OCI-LY7 (cell line): ENCODE measurements around the gene IFT25. TPM values are rescaled to one million over a fixed set of nuclear protein-coding genes. Genes with fewer than 3 reads are reported as not detected.

ENCODE experiments used
- BruUV-seq: library from RNA; stranded (reverse); fragments of 400-500 nt; replicated peaks from 2 replicates; lab custom pipeline; 2021; lab: Mats Ljungman, UMichigan
- CTCF ChIA-PET: fragments of 300-600 bp; sonication (Branson Sonifier 250); formaldehyde crosslinking; loops from one replicate; lab custom pipeline; 2022; ENCODE audit warnings: antibody characterized with exemption; ENCODE audit not compliant: unreplicated experiment; lab: Charles Lee
- POLR2A ChIA-PET: fragments of 300-600 bp; sonication (Branson Sonifier 250); formaldehyde crosslinking; loops from one replicate; lab custom pipeline; 2022; ENCODE audit warnings: antibody characterized with exemption; lab: Charles Lee
- DNase-seq: peaks from one replicate; pipeline ENCODE4 v3.0.0-alpha.2; 2015; ENCODE audit warnings: low spot score
- H2AFZ ChIP-seq: fragments of 200-600 bp; sonication (generic), shearing (Covaris generic); 2 replicates; pipeline ENCODE4 v1.6.1; 2014; ENCODE audit warnings: mild to moderate bottlenecking, antibody characterized with exemption, low read length, moderate library complexity
- H3K27ac ChIP-seq: fragments of 200-600 bp; sonication (generic); 2 replicates; pipeline ENCODE4 v1.5.1; 2014; ENCODE audit warnings: mixed run types, low read depth, mild to moderate bottlenecking, moderate library complexity, low read length, inconsistent platforms; ENCODE audit not compliant: poor library complexity, severe bottlenecking
- H3K36me3 ChIP-seq: fragments of 200-600 bp; sonication (generic); 2 replicates; pipeline ENCODE4 v1.6.1; 2014; ENCODE audit warnings: mild to moderate bottlenecking, antibody characterized with exemption, low read length, moderate library complexity, mixed read lengths; ENCODE audit not compliant: insufficient read depth
- H3K4me1 ChIP-seq: fragments of 200-600 bp; sonication (generic); 2 replicates; pipeline ENCODE4 v1.5.1; 2014; ENCODE audit warnings: mild to moderate bottlenecking, low read length; ENCODE audit not compliant: insufficient read depth, poor library complexity, severe bottlenecking
- H3K4me2 ChIP-seq: fragments of 200-600 bp; sonication (generic); 2 replicates; pipeline ENCODE4 v1.6.1; 2014; ENCODE audit warnings: mild to moderate bottlenecking, low read length
- H3K4me3 ChIP-seq: fragments of 200-600 bp; sonication (generic); 2 replicates; pipeline ENCODE4 v1.5.1; 2014; ENCODE audit warnings: mild to moderate bottlenecking, low read depth, low read length; ENCODE audit not compliant: poor library complexity, severe bottlenecking
- H3K79me2 ChIP-seq: fragments of 200-600 bp; sonication (generic); 2 replicates; pipeline ENCODE4 v1.6.1; 2016; ENCODE audit warnings: low read depth, mild to moderate bottlenecking, low read length, moderate library complexity, mixed read lengths; ENCODE audit not compliant: insufficient read depth
- H3K9me2 ChIP-seq: fragments of 200-600 bp; sonication (generic); 2 replicates; pipeline ENCODE4 v1.6.1; 2016; ENCODE audit warnings: mild to moderate bottlenecking, low read length, mixed read lengths; ENCODE audit not compliant: insufficient read depth
- H3K9me3 ChIP-seq: fragments of 200-600 bp; sonication (generic); 2 replicates; pipeline ENCODE4 v1.6.1; 2014; ENCODE audit warnings: mild to moderate bottlenecking, mixed run types, low read length, mixed read lengths
- H4K20me1 ChIP-seq: fragments of 200-600 bp; sonication (generic); 2 replicates; pipeline ENCODE4 v1.6.1; 2014; ENCODE audit warnings: mild to moderate bottlenecking, antibody characterized with exemption, low read length, moderate library complexity, mixed read lengths; ENCODE audit not compliant: insufficient read depth
- CTCF ChIP-seq: fragments of 200-600 bp; sonication (generic); conservative IDR thresholded peaks from 2 replicates; pipeline ENCODE4 v1.5.1; 2014; ENCODE audit warnings: mild to moderate bottlenecking, antibody characterized with exemption, low read length, moderate library complexity, mixed read lengths
- EZH2phosphoT487 ChIP-seq: fragments of 200-600 bp; sonication (generic); IDR thresholded peaks from 2 replicates; pipeline ENCODE4 v1.6.1; 2018; ENCODE audit warnings: low read depth, borderline replicate concordance, mild to moderate bottlenecking, mixed run types, antibody characterized with exemption, low read length, moderate library complexity, mixed read lengths
- intact Hi-C: fragments of 100-400 bp; cut with micrococcal nuclease; formaldehyde crosslinking; loops from one replicate; pipeline ENCODE4 v1.10.0; 2022; ENCODE audit not compliant: unreplicated experiment
- total RNA-seq, 2 experiments: library from RNA; depleted of rRNA in 1 of 2; stranded (reverse); fragments of >200 nt in 1 of 2; shearing (Covaris generic) in 1 of 2; gene quantifications; 2 replicates each; pipeline ENCODE4 v1.2.3, GENCODE V29; 2014 to 2022

The IFT25 gene
- total RNA-seq, 2 experiments from 2014 or later = 45.4 to 57.0 TPM

GRCh38 chr1:53938136-53938830 is 7.2 kb downstream of the IFT25 start:
- no peak for DNase-seq
- Histone ChIP-seq H4K20me1 (no peaks in the 10 kb centered on the region), H3K27ac (no peak overlapping the region), H3K79me2 (peaks cover 16% of the 10 kb centered on the region; the same call in 1 of the 2 replicates), H3K4me1 (no peaks in the 10 kb centered on the region), H3K9me3 (peaks cover 20% of the 10 kb centered on the region), H2AFZ (no peak overlapping the region), H3K9me2 (no peaks in the 10 kb centered on the region), H3K36me3 (peaks cover 53% of the 10 kb centered on the region), H3K4me3 (no peak overlapping the region), H3K4me2 (no peak overlapping the region)
- BruUV-seq = no TSS peak
- ChIA-PET POLR2A (no interaction called here), CTCF (interaction anchor here (0.6 kb wide), 1 partner anchor 814 kb away, joined by 3 read pairs; no protein-coding TSS in a partner anchor)
- TF ChIP-seq EZH2phosphoT487 = no peak
- TF ChIP-seq CTCF = no peak
- intact Hi-C loops = no loop called here

GRCh38 chr1:53936430-53936829 is 9.1 kb downstream of the IFT25 start:
- Histone ChIP-seq H3K4me1 (no peaks in the 10 kb centered on the region), H3K9me2 (no peaks in the 10 kb centered on the region), H3K4me3 (no peak overlapping the region), H3K36me3 (peaks cover 59% of the 10 kb centered on the region), H3K4me2 (no peak overlapping the region), H3K79me2 (peaks cover 2% of the 10 kb centered on the region; the same call in 1 of the 2 replicates), H3K27ac (no peak overlapping the region), H4K20me1 (no peaks in the 10 kb centered on the region), H2AFZ (no peak overlapping the region), H3K9me3 (peaks cover 21% of the 10 kb centered on the region)
- no TSS peak for BruUV-seq
- CTCF ChIA-PET = no interaction called here
- intact Hi-C loops = no loop called here
- DNase-seq = no peak
- TF ChIP-seq CTCF (no peak), EZH2phosphoT487 (no peak)
- POLR2A ChIA-PET = interaction anchor here (0.6 to 1.7 kb wide), 2 partner anchors 9 to 19 kb away, joined by 3 to 7 read pairs; partner anchors contain the start of gene IFT25

- H3K9me2 ChIP-seq = no peaks in the 10 kb centered on the region
- H3K27ac ChIP-seq = no peak overlapping the region
- H4K20me1 ChIP-seq = no peaks in the 10 kb centered on the region
- peak; percentile 8 for DNase-seq
- TF ChIP-seq CTCF (no peak), EZH2phosphoT487 (no peak)
- no peak overlapping the region for H3K4me2 ChIP-seq
- intact Hi-C loops = no loop called here
- ChIA-PET CTCF (no interaction called here), POLR2A (interaction anchor here (0.7 kb wide), 1 partner anchor 16 kb away, joined by 3 read pairs; no protein-coding TSS in a partner anchor)
- peaks cover 21% of the 10 kb centered on the region for H3K9me3 ChIP-seq
- no peak overlapping the region for H2AFZ ChIP-seq
- H3K36me3 ChIP-seq = peaks cover 63% of the 10 kb centered on the region
- no peak overlapping the region for H3K4me3 ChIP-seq
- no peaks in the 10 kb centered on the region for H3K79me2 ChIP-seq
- no peaks in the 10 kb centered on the region for H3K4me1 ChIP-seq
- BruUV-seq = no TSS peak
These were observed 11.2 kb downstream of the IFT25 start for GRCh38 chr1:53934170-53934765.
